ENCODE measurements around the gene HAUS5.

The HAUS5 gene

GRCh38 chr19:35612559-35613321 is at the start of gene HAUS5:
HAUS5 (plus strand) TSS chr19:35612735; CDS start chr19:35612795, 60 bp downstream.
- H3K36me3 Mint-ChIP-seq = peaks cover 18% of the 10 kb centered on the region
- CTCF ChIA-PET = interaction anchor here (0.6 kb wide), 1 partner anchor 127 kb away, joined by 5 read pairs; no protein-coding TSS in a partner anchor
- peak within 1 kb of the TSS; percentile 84 for H3K4me3 Mint-ChIP-seq
- H3K9me3 Mint-ChIP-seq = peaks cover 8% of the 10 kb centered on the region
- peaks cover 4% of the 10 kb centered on the region for H3K27me3 Mint-ChIP-seq
- peaks cover 58% of the 10 kb centered on the region for H3K4me1 Mint-ChIP-seq
- peak within 1 kb of the TSS; percentile 95 for H3K27ac Mint-ChIP-seq
- peak; percentile 95 for DNase-seq

GRCh38 chr19:35562776-35563175 is 49.8 kb upstream of the HAUS5 start:
- Mint-ChIP-seq H3K36me3 (no peaks in the 10 kb centered on the region), H3K27me3 (peaks cover 77% of the 10 kb centered on the region), H3K27ac (no peak overlapping the region), H3K4me1 (peaks cover 7% of the 10 kb centered on the region), H3K9me3 (no peaks in the 10 kb centered on the region), H3K4me3 (no peak overlapping the region)
- no peak for DNase-seq
- CTCF ChIA-PET = interaction anchor here (1.4 kb wide), 1 partner anchor 15 kb away, joined by 3 read pairs; no protein-coding TSS in a partner anchor

- Mint-ChIP-seq H3K36me3 (no peaks in the 10 kb centered on the region), H3K4me3 (no peak within 1 kb of the TSS), H3K4me1 (peaks cover 5% of the 10 kb centered on the region), H3K9me3 (no peaks in the 10 kb centered on the region), H3K27me3 (peaks cover 72% of the 10 kb centered on the region), H3K27ac (no peak within 1 kb of the TSS)
- DNase-seq = peak; percentile 15
- CTCF ChIA-PET = interaction anchor here (1.4 kb wide), 1 partner anchor 15 kb away, joined by 3 read pairs; no protein-coding TSS in a partner anchor
These were observed 49.2 kb upstream of the HAUS5 start, which contains the start of gene ATP4A for GRCh38 chr19:35563207-35563829. ATP4A (minus strand) TSS chr19:35563658; CDS start chr19:35563629, 29 bp downstream.

- no peak overlapping the region for H3K4me3 Mint-ChIP-seq
- no peak overlapping the region for H3K27ac Mint-ChIP-seq
- H3K27me3 Mint-ChIP-seq = peaks cover 63% of the 10 kb centered on the region
- H3K4me1 Mint-ChIP-seq = no peaks in the 10 kb centered on the region
- peak; percentile 5 for DNase-seq
- CTCF ChIA-PET = interaction anchor here (0.6 kb wide), 1 partner anchor 9 kb away, joined by 4 read pairs; no protein-coding TSS in a partner anchor
- no peaks in the 10 kb centered on the region for H3K9me3 Mint-ChIP-seq
- no peaks in the 10 kb centered on the region for H3K36me3 Mint-ChIP-seq
These were observed 47.3 kb upstream of the HAUS5 start for GRCh38 chr19:35565016-35565856.

- DNase-seq = no peak
- Mint-ChIP-seq H3K9me3 (no peaks in the 10 kb centered on the region), H3K36me3 (no peaks in the 10 kb centered on the region), H3K27me3 (peaks cover 63% of the 10 kb centered on the region), H3K4me3 (no peak overlapping the region), H3K27ac (no peak overlapping the region), H3K4me1 (peaks cover 2% of the 10 kb centered on the region)
- CTCF ChIA-PET = no interaction called here
These were observed 45.8 kb upstream of the HAUS5 start for GRCh38 chr19:35566738-35567137.

- H3K27me3 Mint-ChIP-seq = peaks cover 43% of the 10 kb centered on the region
- peaks cover 2% of the 10 kb centered on the region for H3K4me1 Mint-ChIP-seq
- no peak overlapping the region for H3K27ac Mint-ChIP-seq
- H3K4me3 Mint-ChIP-seq = no peak overlapping the region
- no peaks in the 10 kb centered on the region for H3K9me3 Mint-ChIP-seq
- CTCF ChIA-PET = interaction anchor here (0.7 kb wide), 1 partner anchor 21 kb away, joined by 3 read pairs; no protein-coding TSS in a partner anchor
- DNase-seq = no peak
- no peaks in the 10 kb centered on the region for H3K36me3 Mint-ChIP-seq
These were observed 43.2 kb upstream of the HAUS5 start for GRCh38 chr19:35569281-35569781.

GRCh38 chr19:35571406-35571965 is 41.0 kb upstream of the HAUS5 start:
- CTCF ChIA-PET = no interaction called here
- no peak for DNase-seq
- H3K36me3 Mint-ChIP-seq = no peaks in the 10 kb centered on the region
- no peak overlapping the region for H3K4me3 Mint-ChIP-seq
- peaks cover 2% of the 10 kb centered on the region for H3K4me1 Mint-ChIP-seq
- H3K9me3 Mint-ChIP-seq = peaks cover 17% of the 10 kb centered on the region
- peaks cover 31% of the 10 kb centered on the region for H3K27me3 Mint-ChIP-seq
- no peak overlapping the region for H3K27ac Mint-ChIP-seq

- H3K4me1 Mint-ChIP-seq = no peaks in the 10 kb centered on the region
- H3K36me3 Mint-ChIP-seq = peaks cover 6% of the 10 kb centered on the region
- DNase-seq = no peak
- peaks cover 25% of the 10 kb centered on the region for H3K9me3 Mint-ChIP-seq
- H3K27ac Mint-ChIP-seq = no peak overlapping the region
- H3K4me3 Mint-ChIP-seq = no peak overlapping the region
- CTCF ChIA-PET = no interaction called here
- peaks cover 22% of the 10 kb centered on the region for H3K27me3 Mint-ChIP-seq
These were observed 34.6 kb upstream of the HAUS5 start for GRCh38 chr19:35577918-35578317.

- H3K4me3 Mint-ChIP-seq = no peak overlapping the region
- no peak overlapping the region for H3K27ac Mint-ChIP-seq
- peaks cover 25% of the 10 kb centered on the region for H3K9me3 Mint-ChIP-seq
- CTCF ChIA-PET = no interaction called here
- DNase-seq = no peak
- peaks cover 29% of the 10 kb centered on the region for H3K27me3 Mint-ChIP-seq
- no peaks in the 10 kb centered on the region for H3K4me1 Mint-ChIP-seq
- peaks cover 6% of the 10 kb centered on the region for H3K36me3 Mint-ChIP-seq
These were observed 33.8 kb upstream of the HAUS5 start for GRCh38 chr19:35578707-35579106.

- Mint-ChIP-seq H3K4me1 (no peaks in the 10 kb centered on the region), H3K27me3 (peaks cover 59% of the 10 kb centered on the region), H3K9me3 (no peaks in the 10 kb centered on the region), H3K27ac (no peak overlapping the region), H3K4me3 (no peak overlapping the region), H3K36me3 (no peaks in the 10 kb centered on the region)
- CTCF ChIA-PET = no interaction called here
- no peak for DNase-seq
These were observed 29.8 kb upstream of the HAUS5 start for GRCh38 chr19:35582760-35583159.

- DNase-seq = peak; percentile 42
- H3K36me3 Mint-ChIP-seq = no peaks in the 10 kb centered on the region
- H3K9me3 Mint-ChIP-seq = no peaks in the 10 kb centered on the region
- H3K27ac Mint-ChIP-seq = no peak within 1 kb of the TSS
- CTCF ChIA-PET = no interaction called here
- H3K27me3 Mint-ChIP-seq = peaks cover 69% of the 10 kb centered on the region
- no peak within 1 kb of the TSS for H3K4me3 Mint-ChIP-seq
- H3K4me1 Mint-ChIP-seq = no peaks in the 10 kb centered on the region
These were observed 26.7 kb upstream of the HAUS5 start, which contains the start of gene PMIS2 for GRCh38 chr19:35585848-35586247. PMIS2 (plus strand) TSS chr19:35586173; CDS start chr19:35586260, 87 bp downstream.

GRCh38 chr19:35587321-35587720 is 25.2 kb upstream of the HAUS5 start:
- Mint-ChIP-seq H3K27me3 (peaks cover 69% of the 10 kb centered on the region), H3K36me3 (no peaks in the 10 kb centered on the region), H3K9me3 (no peaks in the 10 kb centered on the region), H3K4me1 (no peaks in the 10 kb centered on the region), H3K27ac (no peak overlapping the region), H3K4me3 (no peak overlapping the region)
- CTCF ChIA-PET = interaction anchor here (1.7 kb wide), 1 partner anchor 232 kb away, joined by 3 read pairs; no protein-coding TSS in a partner anchor
- DNase-seq = no peak

GRCh38 chr19:35590875-35591274 is 21.7 kb upstream of the HAUS5 start:
- H3K9me3 Mint-ChIP-seq = no peaks in the 10 kb centered on the region
- DNase-seq = no peak
- H3K36me3 Mint-ChIP-seq = no peaks in the 10 kb centered on the region
- CTCF ChIA-PET = interaction anchor here (0.6 to 2.4 kb wide), 4 partner anchors 42 to 252 kb away, joined by 3 to 20 read pairs (median 5); no protein-coding TSS in a partner anchor
- H3K27ac Mint-ChIP-seq = no peak overlapping the region
- peaks cover 36% of the 10 kb centered on the region for H3K27me3 Mint-ChIP-seq
- H3K4me3 Mint-ChIP-seq = no peak overlapping the region
- H3K4me1 Mint-ChIP-seq = no peaks in the 10 kb centered on the region
